ENCODE results near the gene CGNL1.

DNA sequence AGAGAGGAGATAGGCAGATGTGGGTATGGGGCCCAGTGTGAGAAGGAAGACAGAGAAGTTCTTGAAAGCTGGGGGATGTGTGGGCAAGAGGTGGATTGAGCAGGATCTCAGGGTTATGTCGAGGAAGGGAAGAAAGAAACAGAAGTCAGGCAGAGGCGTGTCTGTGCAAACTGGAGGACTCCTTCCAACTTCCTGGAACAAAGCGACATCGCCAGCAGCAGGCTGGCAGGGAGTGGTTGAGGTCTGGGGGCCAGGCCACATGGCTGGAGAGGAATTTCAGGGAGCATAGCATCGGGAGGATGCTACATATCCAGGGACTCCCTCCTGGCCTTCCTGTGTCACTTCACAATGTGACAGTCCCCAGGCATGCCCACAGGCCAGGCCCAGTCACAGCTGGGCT, 172.5 kb downstream of the CGNL1 start:
- TF ChIP-seq CTCF (IDR thresholded peaks at IDR 0.05) (no peak), POLR2A (IDR thresholded peaks at IDR 0.05) (no peak)
